ENCODE data around the gene RAD51B.
A peak's percentile ranks its signal among the peaks of the same experiment; 100 is the strongest.

The RAD51B gene

GRCh38 chr14:68547305-68548193 lies 728.0 kb downstream of the RAD51B start:
- no peaks in the 10 kb centered on the region for H3K9me3 Mint-ChIP-seq
- H3K4me1 Mint-ChIP-seq = no peaks in the 10 kb centered on the region
- H3K27ac Mint-ChIP-seq = no peak overlapping the region
- no peak overlapping the region for H3K4me3 Mint-ChIP-seq
- ATAC-seq (no peak), DNase-seq (ENCODE audit: low spot score in 2 of 2) (no peak)
- H3K36me3 Mint-ChIP-seq = no peaks in the 10 kb centered on the region

GRCh38 chr14:68548194-68549076 lies 728.9 kb downstream of the RAD51B start:
- no peak for ATAC-seq
- no peak overlapping the region for H3K27ac Mint-ChIP-seq

GRCh38 chr14:68550338-68550715 lies 730.7 kb downstream of the RAD51B start:
- no peak for DNase-seq (ENCODE audit: low spot score in 2 of 2)
- no peak for ATAC-seq
- no peaks in the 10 kb centered on the region for H3K36me3 Mint-ChIP-seq
- H3K27ac Mint-ChIP-seq = no peak overlapping the region
- peaks cover 7% of the 10 kb centered on the region for H3K4me1 Mint-ChIP-seq
- no peak overlapping the region for H3K4me3 Mint-ChIP-seq
- H3K9me3 Mint-ChIP-seq = no peaks in the 10 kb centered on the region

More at GRCh38 chr14:68548194-68549076, 728.9 kb downstream of the RAD51B start:
- Mint-ChIP-seq H3K9me3 (no peaks in the 10 kb centered on the region), H3K4me3 (no peak overlapping the region), H3K36me3 (no peaks in the 10 kb centered on the region), H3K4me1 (no peaks in the 10 kb centered on the region)
- no peak for DNase-seq (ENCODE audit: low spot score in 2 of 2)

DNA sequence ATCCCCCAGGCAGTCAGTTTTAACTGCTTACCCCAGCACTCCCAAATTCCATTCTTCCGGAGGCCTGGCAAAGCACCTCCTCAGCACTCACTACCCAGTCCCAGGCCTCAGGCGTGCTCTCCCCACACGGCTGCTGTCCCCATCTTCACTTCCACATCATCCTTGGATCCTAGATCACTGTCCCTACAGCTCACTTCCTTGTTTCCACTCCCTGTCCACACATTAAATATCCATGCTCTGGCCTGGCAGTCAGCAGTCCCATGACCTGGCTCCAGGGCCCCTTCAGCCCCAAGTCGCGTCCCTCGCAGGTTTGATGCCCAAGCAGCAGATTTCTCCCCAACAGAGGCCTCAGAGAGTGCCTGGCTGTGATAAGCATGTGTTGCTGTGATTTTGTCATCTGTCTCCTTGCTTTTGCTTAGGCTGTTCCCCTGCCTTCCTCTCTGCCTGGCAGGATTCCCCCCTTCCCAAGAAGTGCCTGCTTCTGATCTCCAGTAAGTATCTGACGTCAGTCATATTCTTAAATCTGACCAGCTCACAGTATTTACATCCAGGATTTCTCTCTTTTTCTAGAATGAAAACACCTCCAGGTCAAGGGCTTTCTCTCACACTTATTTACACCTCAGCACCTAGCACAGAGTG lies 731.6 kb downstream of the RAD51B start:
- peaks cover 7% of the 10 kb centered on the region for H3K4me1 Mint-ChIP-seq
- H3K36me3 Mint-ChIP-seq = no peaks in the 10 kb centered on the region
- peak overlapping the region; percentile 7 for H3K27ac Mint-ChIP-seq
- no peak overlapping the region for H3K4me3 Mint-ChIP-seq
- no peak for ATAC-seq
- H3K9me3 Mint-ChIP-seq = no peaks in the 10 kb centered on the region
- no peak for DNase-seq (ENCODE audit: low spot score in 2 of 2)

- no peak for ATAC-seq
- peak overlapping the region; percentile 14 for H3K27ac Mint-ChIP-seq
These were observed 732.5 kb downstream of the RAD51B start for GRCh38 chr14:68552075-68552474.

DNA sequence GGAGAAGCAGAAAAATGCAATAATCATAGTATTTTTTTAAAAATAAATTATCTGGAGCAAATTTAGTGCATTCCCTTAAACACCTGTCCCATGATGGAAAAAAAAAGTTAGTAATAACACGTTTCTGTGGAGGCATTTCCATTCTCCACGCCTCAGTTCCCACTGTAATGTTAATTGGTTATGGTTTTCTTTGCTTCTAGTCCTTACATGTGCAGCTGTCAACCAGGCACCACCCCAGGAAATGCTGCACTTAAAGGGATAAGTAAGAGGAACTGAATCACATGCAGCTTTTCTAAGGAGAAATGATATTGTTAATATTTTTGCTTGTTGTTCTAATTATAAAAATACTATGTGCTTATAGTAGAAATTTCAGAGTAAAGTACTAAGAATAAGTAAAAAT lies 733.0 kb downstream of the RAD51B start:
- H3K4me1 Mint-ChIP-seq = peaks cover 7% of the 10 kb centered on the region
- H3K4me3 Mint-ChIP-seq = no peak overlapping the region
- DNase-seq (ENCODE audit: low spot score in 2 of 2) (no peak), ATAC-seq (no peak)
- H3K27ac Mint-ChIP-seq = peak overlapping the region; percentile 14
- H3K36me3 Mint-ChIP-seq = no peaks in the 10 kb centered on the region
- no peaks in the 10 kb centered on the region for H3K9me3 Mint-ChIP-seq

More at GRCh38 chr14:68552075-68552474, 732.5 kb downstream of the RAD51B start:
- Mint-ChIP-seq H3K4me3 (no peak overlapping the region), H3K4me1 (peaks cover 7% of the 10 kb centered on the region), H3K9me3 (no peaks in the 10 kb centered on the region), H3K36me3 (no peaks in the 10 kb centered on the region)
- DNase-seq (ENCODE audit: low spot score in 2 of 2) = no peak

GRCh38 chr14:68553311-68553710 lies 733.7 kb downstream of the RAD51B start:
- H3K4me3 Mint-ChIP-seq = no peak overlapping the region
- no peak for ATAC-seq
- H3K27ac Mint-ChIP-seq = peak overlapping the region; percentile 43
- H3K4me1 Mint-ChIP-seq = peaks cover 7% of the 10 kb centered on the region
- no peaks in the 10 kb centered on the region for H3K36me3 Mint-ChIP-seq
- no peak for DNase-seq (ENCODE audit: low spot score in 2 of 2)
- H3K9me3 Mint-ChIP-seq = no peaks in the 10 kb centered on the region

DNA sequence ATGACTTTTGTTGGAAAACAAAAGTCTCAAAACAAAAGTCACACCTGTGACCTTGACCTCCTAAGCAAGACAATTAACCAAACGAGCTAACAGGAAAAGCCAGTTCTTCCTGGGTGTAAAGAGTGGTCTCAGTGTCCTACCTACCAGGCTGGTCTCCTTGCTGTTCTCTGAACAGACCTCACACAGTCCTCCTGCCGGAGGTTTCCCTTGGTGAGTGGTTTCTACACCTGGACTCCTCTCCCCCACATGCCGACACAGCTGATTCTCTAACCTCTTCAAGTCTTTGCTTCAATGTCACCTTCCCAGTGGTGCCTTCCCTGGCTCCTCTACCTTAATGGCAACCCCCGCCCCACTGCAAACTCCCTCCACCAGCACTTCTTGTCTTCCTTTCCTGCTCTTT lies 734.7 kb downstream of the RAD51B start:
- Mint-ChIP-seq H3K27ac (no peak overlapping the region), H3K9me3 (no peaks in the 10 kb centered on the region), H3K36me3 (no peaks in the 10 kb centered on the region), H3K4me3 (no peak overlapping the region), H3K4me1 (peaks cover 7% of the 10 kb centered on the region)
- ATAC-seq = no peak
- no peak for DNase-seq (ENCODE audit: low spot score in 2 of 2)

GRCh38 chr14:68556253-68556652 lies 736.7 kb downstream of the RAD51B start:
- H3K27ac Mint-ChIP-seq = peak overlapping the region; percentile 67
- no peak for DNase-seq (ENCODE audit: low spot score in 2 of 2)
- ATAC-seq = no peak
- H3K36me3 Mint-ChIP-seq = no peaks in the 10 kb centered on the region
- H3K4me3 Mint-ChIP-seq = no peak overlapping the region
- peaks cover 13% of the 10 kb centered on the region for H3K4me1 Mint-ChIP-seq
- no peaks in the 10 kb centered on the region for H3K9me3 Mint-ChIP-seq

DNA sequence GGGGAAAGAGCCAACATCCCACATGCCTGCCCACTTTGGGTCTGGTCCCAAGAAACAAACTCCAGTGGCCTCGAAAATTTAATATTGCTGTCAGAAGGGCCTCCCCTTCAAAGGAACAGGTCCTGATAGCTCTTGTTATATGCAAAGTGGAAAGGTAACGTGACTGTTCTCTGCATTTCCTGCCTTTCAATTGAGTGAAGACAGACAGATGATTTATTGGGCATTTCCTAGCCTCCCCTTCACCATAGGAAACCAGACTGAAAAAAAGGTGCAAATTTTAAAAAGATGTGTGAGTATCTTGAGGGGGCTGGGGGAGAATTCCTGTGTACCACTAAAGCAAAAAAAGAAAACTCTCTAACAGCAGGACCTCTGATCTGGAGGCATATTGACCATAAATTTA lies 738.1 kb downstream of the RAD51B start:
- H3K4me3 Mint-ChIP-seq = no peak overlapping the region
- ATAC-seq = no peak
- no peaks in the 10 kb centered on the region for H3K9me3 Mint-ChIP-seq
- no peak for DNase-seq (ENCODE audit: low spot score in 2 of 2)
- no peak overlapping the region for H3K27ac Mint-ChIP-seq
- H3K4me1 Mint-ChIP-seq = peaks cover 17% of the 10 kb centered on the region
- H3K36me3 Mint-ChIP-seq = no peaks in the 10 kb centered on the region

DNA sequence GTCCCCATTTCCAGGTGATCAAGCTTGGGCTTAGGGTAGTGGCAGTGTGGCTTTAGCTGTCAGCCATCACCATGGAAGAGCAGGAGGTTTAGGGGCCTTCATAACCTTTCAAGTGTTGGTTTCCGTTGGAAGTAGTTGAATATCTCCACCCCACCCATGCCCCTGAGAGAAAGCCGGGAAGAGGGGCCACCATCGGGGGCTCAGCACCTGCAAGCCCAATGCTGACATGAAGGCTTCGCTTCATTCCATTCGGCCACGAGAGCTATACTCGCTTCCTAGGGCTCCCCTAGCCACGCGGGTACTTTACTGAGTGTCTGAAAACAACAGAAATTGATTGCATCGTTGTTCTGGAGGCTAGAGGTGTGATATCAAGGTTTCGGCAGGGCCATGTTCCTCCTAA lies 738.5 kb downstream of the RAD51B start:
- Mint-ChIP-seq H3K36me3 (no peaks in the 10 kb centered on the region), H3K4me3 (no peak overlapping the region), H3K27ac (peak overlapping the region; percentile 29), H3K4me1 (peaks cover 18% of the 10 kb centered on the region), H3K9me3 (no peaks in the 10 kb centered on the region)
- ATAC-seq (no peak), DNase-seq (ENCODE audit: low spot score in 2 of 2) (no peak)

GRCh38 chr14:68559949-68560348 lies 740.4 kb downstream of the RAD51B start:
- ATAC-seq = no peak
- H3K4me3 Mint-ChIP-seq = no peak overlapping the region
- DNase-seq (ENCODE audit: low spot score in 2 of 2) = no peak
- H3K27ac Mint-ChIP-seq = no peak overlapping the region
- peaks cover 21% of the 10 kb centered on the region for H3K4me1 Mint-ChIP-seq
- no peaks in the 10 kb centered on the region for H3K36me3 Mint-ChIP-seq
- H3K9me3 Mint-ChIP-seq = no peaks in the 10 kb centered on the region

- DNase-seq (ENCODE audit: low spot score in 2 of 2) = no peak
- no peak for ATAC-seq
- H3K4me1 Mint-ChIP-seq = peaks cover 25% of the 10 kb centered on the region
- H3K9me3 Mint-ChIP-seq = no peaks in the 10 kb centered on the region
- peak overlapping the region; percentile 49 for H3K27ac Mint-ChIP-seq
- no peak overlapping the region for H3K4me3 Mint-ChIP-seq
- no peaks in the 10 kb centered on the region for H3K36me3 Mint-ChIP-seq
These were observed 742.0 kb downstream of the RAD51B start for GRCh38 chr14:68561531-68562007.

DNA sequence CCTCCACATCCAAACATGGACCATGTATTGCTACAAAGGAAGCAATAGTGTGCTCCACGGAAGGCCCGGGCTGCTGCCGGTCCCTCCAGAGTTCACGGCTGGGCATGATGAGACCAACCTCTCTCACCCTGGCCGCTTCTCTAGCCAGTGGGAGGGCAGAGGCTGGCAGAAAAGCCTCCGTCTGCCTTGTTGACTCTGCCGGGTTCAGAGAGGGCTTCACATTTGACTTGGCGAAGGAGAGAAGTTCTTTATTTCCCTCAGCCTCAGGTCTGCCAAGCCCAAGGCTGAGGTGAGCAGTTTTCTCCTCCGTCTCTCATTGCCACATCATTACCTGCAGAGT lies 743.3 kb downstream of the RAD51B start:
- ATAC-seq (no peak), DNase-seq (ENCODE audit: low spot score in 2 of 2) (no peak)
- Mint-ChIP-seq H3K4me1 (peaks cover 25% of the 10 kb centered on the region), H3K27ac (no peak overlapping the region), H3K36me3 (no peaks in the 10 kb centered on the region), H3K9me3 (no peaks in the 10 kb centered on the region), H3K4me3 (no peak overlapping the region)
